ENCODE results near the gene AMBP.

The AMBP gene

DNA sequence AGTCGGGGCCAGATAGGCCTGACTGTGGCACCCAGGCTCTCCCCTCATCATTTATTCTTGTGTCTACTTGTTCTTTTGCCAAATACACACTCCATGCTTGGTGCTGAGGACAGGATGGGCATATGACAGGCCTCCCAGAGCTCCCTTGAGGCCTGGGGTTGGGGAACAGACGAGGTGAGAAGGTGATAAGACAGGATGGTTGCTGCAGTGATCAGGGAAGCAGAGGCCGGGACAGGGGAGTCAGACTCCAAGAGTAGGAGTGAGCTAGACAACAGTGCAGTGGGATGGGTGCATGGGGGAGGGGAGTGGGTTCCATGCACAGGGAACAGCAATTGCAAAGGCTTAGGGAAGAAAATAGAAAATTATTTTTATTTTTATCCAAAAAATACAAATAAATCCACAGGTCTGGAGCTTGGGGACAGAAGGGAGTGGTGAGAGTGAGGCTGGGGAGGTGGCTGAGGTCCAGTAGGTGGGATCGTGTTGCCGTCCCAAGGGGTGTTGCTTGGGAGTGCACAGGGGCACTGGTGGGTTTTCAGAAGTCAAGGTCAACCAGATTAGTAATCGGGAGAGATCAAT, 3.4 kb upstream of the AMBP start:
- Histone ChIP-seq H3K79me2 (ENCODE audit: insufficient read depth, low read length) (no peaks in the 10 kb centered on the region), H2AFZ (ENCODE audit: low read length) (no peak overlapping the region), H3K9me3 (ENCODE audit: low read length) (no peaks in the 10 kb centered on the region), H3K9ac (ENCODE audit: low read length) (no peak overlapping the region), H3K4me1 (ENCODE audit: insufficient read depth, low read length, severe bottlenecking) (no peaks in the 10 kb centered on the region), H3K27ac (ENCODE audit: low read depth, low read length, poor library complexity, severe bottlenecking) (no peak overlapping the region), H3K4me2 (ENCODE audit: low read length) (no peak overlapping the region), H3K27me3 (ENCODE audit: insufficient read depth, low read length) (no peaks in the 10 kb centered on the region), H4K20me1 (ENCODE audit: insufficient read depth, low read length) (no peaks in the 10 kb centered on the region), H3F3A (ENCODE audit: insufficient read depth, low read length) (no peaks in the 10 kb centered on the region), H3K4me3 (ENCODE audit: low read depth, low read length, poor library complexity, severe bottlenecking) (no peak overlapping the region), H3K9me2 (ENCODE audit: low read depth, low read length) (no peaks in the 10 kb centered on the region), H3K36me3 (ENCODE audit: insufficient read depth, low read length) (no peaks in the 10 kb centered on the region)
- TF ChIP-seq, protein P1, sequence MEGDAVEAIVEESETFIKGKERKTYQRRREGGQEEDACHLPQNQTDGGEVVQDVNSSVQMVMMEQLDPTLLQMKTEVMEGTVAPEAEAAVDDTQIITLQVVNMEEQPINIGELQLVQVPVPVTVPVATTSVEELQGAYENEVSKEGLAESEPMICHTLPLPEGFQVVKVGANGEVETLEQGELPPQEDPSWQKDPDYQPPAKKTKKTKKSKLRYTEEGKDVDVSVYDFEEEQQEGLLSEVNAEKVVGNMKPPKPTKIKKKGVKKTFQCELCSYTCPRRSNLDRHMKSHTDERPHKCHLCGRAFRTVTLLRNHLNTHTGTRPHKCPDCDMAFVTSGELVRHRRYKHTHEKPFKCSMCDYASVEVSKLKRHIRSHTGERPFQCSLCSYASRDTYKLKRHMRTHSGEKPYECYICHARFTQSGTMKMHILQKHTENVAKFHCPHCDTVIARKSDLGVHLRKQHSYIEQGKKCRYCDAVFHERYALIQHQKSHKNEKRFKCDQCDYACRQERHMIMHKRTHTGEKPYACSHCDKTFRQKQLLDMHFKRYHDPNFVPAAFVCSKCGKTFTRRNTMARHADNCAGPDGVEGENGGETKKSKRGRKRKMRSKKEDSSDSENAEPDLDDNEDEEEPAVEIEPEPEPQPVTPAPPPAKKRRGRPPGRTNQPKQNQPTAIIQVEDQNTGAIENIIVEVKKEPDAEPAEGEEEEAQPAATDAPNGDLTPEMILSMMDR (IDR thresholded peaks at IDR 0.05; ENCODE audit: low read length) = no peak
- TF ChIP-seq EZH2 (IDR thresholded peaks at IDR 0.05; ENCODE audit: borderline replicate concordance, low read length) = no peak

GRCh38 chr9:114080773-114081440, 2.8 kb upstream of the AMBP start:
- no peaks in the 10 kb centered on the region for H3F3A ChIP-seq (ENCODE audit: insufficient read depth, low read length)
- no peak overlapping the region for H3K9ac ChIP-seq (ENCODE audit: low read length)
- H3K4me1 ChIP-seq (ENCODE audit: insufficient read depth, low read length, severe bottlenecking) = no peaks in the 10 kb centered on the region
- no peak overlapping the region for H2AFZ ChIP-seq (ENCODE audit: low read length)
- H3K9me2 ChIP-seq (ENCODE audit: low read depth, low read length) = no peaks in the 10 kb centered on the region
- H3K36me3 ChIP-seq (ENCODE audit: insufficient read depth, low read length) = no peaks in the 10 kb centered on the region
- H3K4me2 ChIP-seq (ENCODE audit: low read length) = no peak overlapping the region
- no peak overlapping the region for H3K4me3 ChIP-seq (ENCODE audit: low read depth, low read length, poor library complexity, severe bottlenecking)
- H3K27me3 ChIP-seq (ENCODE audit: insufficient read depth, low read length) = no peaks in the 10 kb centered on the region
- no peak overlapping the region for H3K27ac ChIP-seq (ENCODE audit: low read depth, low read length, poor library complexity, severe bottlenecking)
- H4K20me1 ChIP-seq (ENCODE audit: insufficient read depth, low read length) = no peaks in the 10 kb centered on the region
- H3K79me2 ChIP-seq (ENCODE audit: insufficient read depth, low read length) = no peaks in the 10 kb centered on the region
- no peaks in the 10 kb centered on the region for H3K9me3 ChIP-seq (ENCODE audit: low read length)
- TF ChIP-seq, protein P1 (IDR thresholded peaks at IDR 0.05; ENCODE audit: low read length) = no peak
- TF ChIP-seq EZH2 (IDR thresholded peaks at IDR 0.05; ENCODE audit: borderline replicate concordance, low read length) = no peak

- H3K9ac ChIP-seq (ENCODE audit: low read length) = no peak overlapping the region
- H3K4me1 ChIP-seq (ENCODE audit: insufficient read depth, low read length, severe bottlenecking) = no peaks in the 10 kb centered on the region
- no peaks in the 10 kb centered on the region for H3K9me3 ChIP-seq (ENCODE audit: low read length)
- TF ChIP-seq, protein P1 (IDR thresholded peaks at IDR 0.05; ENCODE audit: low read length) = no peak
- no peak for TF ChIP-seq EZH2 (IDR thresholded peaks at IDR 0.05; ENCODE audit: borderline replicate concordance, low read length)
- no peaks in the 10 kb centered on the region for H3K27me3 ChIP-seq (ENCODE audit: insufficient read depth, low read length)
- H3K27ac ChIP-seq (ENCODE audit: low read depth, low read length, poor library complexity, severe bottlenecking) = no peak overlapping the region
- H4K20me1 ChIP-seq (ENCODE audit: insufficient read depth, low read length) = no peaks in the 10 kb centered on the region
- no peaks in the 10 kb centered on the region for H3K79me2 ChIP-seq (ENCODE audit: insufficient read depth, low read length)
- no peaks in the 10 kb centered on the region for H3K36me3 ChIP-seq (ENCODE audit: insufficient read depth, low read length)
- H3K4me2 ChIP-seq (ENCODE audit: low read length) = no peak overlapping the region
- H2AFZ ChIP-seq (ENCODE audit: low read length) = no peak overlapping the region
- H3K9me2 ChIP-seq (ENCODE audit: low read depth, low read length) = no peaks in the 10 kb centered on the region
- no peaks in the 10 kb centered on the region for H3F3A ChIP-seq (ENCODE audit: insufficient read depth, low read length)
- no peak overlapping the region for H3K4me3 ChIP-seq (ENCODE audit: low read depth, low read length, poor library complexity, severe bottlenecking)
Observed at GRCh38 chr9:114080195-114080772, 2.2 kb upstream of the AMBP start.
